Measurements from ENCODE around the gene TRIM36. TPM values are rescaled to one million over a fixed set of nuclear protein-coding genes. Genes with fewer than 3 reads are reported as not detected.

TRIM36 gene
- total RNA-seq, 4 donors from 2014 or later = 0.72 to 1.9 (median 1.5) TPM

- TF ChIP-seq POLR2A (IDR thresholded peaks at IDR 0.05) = no peak
- TF ChIP-seq CTCF (IDR thresholded peaks at IDR 0.05) = no peak
- intact Hi-C loops (cut with DNase I; ENCODE audit: low total_unique reads) = no loop called here
- 87 to 90% methylated on average over 5 of the region's 5 CpGs for WGBS, 2 donors
- no peak for DNase-seq (ENCODE audit: low spot score in 2 of 2)
- H3K4me3 ChIP-seq (ENCODE audit: low read depth, poor library complexity, severe bottlenecking) = no peak overlapping the region
Measured at GRCh38 chr5:115126303-115126702, 43.4 kb downstream of the TRIM36 start.

- TF ChIP-seq CTCF (IDR thresholded peaks at IDR 0.05) = no peak
- no peak for TF ChIP-seq POLR2A (IDR thresholded peaks at IDR 0.05)
- intact Hi-C loops (cut with DNase I; ENCODE audit: low total_unique reads) = no loop called here
- H3K4me3 ChIP-seq (ENCODE audit: low read depth, poor library complexity, severe bottlenecking) = no peak overlapping the region
- WGBS, 2 donors = 67 to 74% methylated on average over 1 of the region's 1 CpG
- DNase-seq (ENCODE audit: low spot score in 2 of 2) = no peak
Measured at GRCh38 chr5:115124741-115125140, 45.0 kb downstream of the TRIM36 start.

DNA sequence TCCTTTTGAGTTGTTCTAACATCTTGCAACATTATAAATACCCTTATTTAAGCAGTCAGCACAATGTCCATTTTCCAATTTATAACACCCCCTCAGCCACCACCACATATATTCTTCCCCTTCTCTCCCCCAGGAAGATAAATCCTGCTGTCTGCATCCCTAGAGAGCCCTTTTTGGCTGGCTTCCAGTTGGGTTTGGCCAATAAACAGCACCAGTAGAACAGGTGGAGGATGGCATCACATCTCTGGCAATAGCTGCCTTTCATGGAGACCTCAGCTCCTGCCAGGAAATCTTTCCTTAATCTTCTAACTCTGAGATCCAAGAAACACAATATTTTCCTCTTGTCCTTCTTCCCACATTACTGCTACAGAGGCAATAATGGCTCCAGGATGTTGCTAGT is 53.7 kb downstream of the TRIM36 start:
- TF ChIP-seq POLR2A (IDR thresholded peaks at IDR 0.05) = no peak
- TF ChIP-seq CTCF (IDR thresholded peaks at IDR 0.05) = no peak
- H3K4me3 ChIP-seq (ENCODE audit: low read depth, poor library complexity, severe bottlenecking) = no peak overlapping the region
- intact Hi-C loops (cut with DNase I; ENCODE audit: low total_unique reads) = no loop called here
- no peak for DNase-seq (ENCODE audit: low spot score in 2 of 2)

- DNase-seq (ENCODE audit: low spot score in 2 of 2) = no peak
- TF ChIP-seq CTCF (IDR thresholded peaks at IDR 0.05) (no peak), POLR2A (IDR thresholded peaks at IDR 0.05) (no peak)
- 75 to 78% methylated on average over 5 of the region's 5 CpGs for WGBS, 2 donors
- intact Hi-C loops (cut with DNase I; ENCODE audit: low total_unique reads) = no loop called here
- H3K4me3 ChIP-seq (ENCODE audit: low read depth, poor library complexity, severe bottlenecking) = no peak overlapping the region
Measured at GRCh38 chr5:115109840-115110239, 59.9 kb downstream of the TRIM36 start.

- WGBS, 2 donors = 67 to 76% methylated on average over 5 of the region's 5 CpGs
- no peak overlapping the region for H3K4me3 ChIP-seq (ENCODE audit: low read depth, poor library complexity, severe bottlenecking)
- no peak for DNase-seq (ENCODE audit: low spot score in 2 of 2)
- no peak for TF ChIP-seq POLR2A (IDR thresholded peaks at IDR 0.05)
- no peak for TF ChIP-seq CTCF (IDR thresholded peaks at IDR 0.05)
- intact Hi-C loops (cut with DNase I; ENCODE audit: low total_unique reads) = no loop called here
Measured at GRCh38 chr5:115109356-115109755, 60.4 kb downstream of the TRIM36 start.

DNA sequence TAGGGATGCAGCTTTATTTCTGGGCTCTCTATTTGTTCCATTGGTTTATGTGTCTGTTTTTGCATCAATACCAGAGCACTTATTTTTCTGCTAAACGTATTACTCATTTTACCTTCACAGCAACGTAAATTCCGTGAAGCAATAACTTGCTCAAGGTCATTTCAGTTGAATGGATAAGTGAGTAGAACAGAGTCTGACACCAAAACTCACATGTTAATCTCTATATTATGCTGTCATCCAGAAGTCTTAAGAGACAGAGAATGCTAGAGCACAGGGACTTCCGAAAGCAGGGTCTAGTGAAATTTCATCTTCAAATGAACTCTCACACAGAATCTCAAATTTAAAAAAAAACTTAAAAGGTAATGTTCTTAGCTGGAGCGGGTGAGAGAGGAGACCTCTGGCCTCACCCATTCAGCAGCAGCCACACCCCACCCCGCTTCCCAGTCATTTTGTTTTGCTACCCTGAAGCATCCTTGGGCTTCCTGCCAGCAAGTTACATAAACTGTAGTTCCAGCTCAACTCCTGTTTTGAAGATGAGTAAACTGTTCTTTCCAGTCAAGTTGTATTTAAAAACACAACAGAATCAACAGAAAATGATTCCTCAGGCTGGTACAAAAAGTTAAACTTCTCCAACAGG is 69.3 kb downstream of the TRIM36 start:
- TF ChIP-seq CTCF (IDR thresholded peaks at IDR 0.05) = no peak
- no peak for TF ChIP-seq POLR2A (IDR thresholded peaks at IDR 0.05)
- H3K4me3 ChIP-seq (ENCODE audit: low read depth, poor library complexity, severe bottlenecking) = no peak overlapping the region
- WGBS, 2 donors = 47 to 59% methylated on average over 6 of the region's 6 CpGs
- intact Hi-C loops (cut with DNase I; ENCODE audit: low total_unique reads) = no loop called here
- no peak for DNase-seq (ENCODE audit: low spot score in 2 of 2)

All from lower leg skin (tissue), 4 donors.